OCI-LY7 (cell line): Measurements from ENCODE around the gene HRAS. TPM values are rescaled to one million over a fixed set of nuclear protein-coding genes. Genes with fewer than 3 reads are reported as not detected.
A peak's percentile ranks its signal among the peaks of the same experiment; 100 is the strongest.

Source experiments
- BruUV-seq: library from RNA; stranded (reverse); fragments of 400-500 nt; replicated peaks from 2 replicates; lab custom pipeline; 2021; lab: Mats Ljungman, UMichigan
- CTCF ChIA-PET: fragments of 300-600 bp; sonication (Branson Sonifier 250); formaldehyde crosslinking; loops from one replicate; lab custom pipeline; 2022; ENCODE audit warnings: antibody characterized with exemption; ENCODE audit not compliant: unreplicated experiment; lab: Charles Lee
- POLR2A ChIA-PET: fragments of 300-600 bp; sonication (Branson Sonifier 250); formaldehyde crosslinking; loops from one replicate; lab custom pipeline; 2022; ENCODE audit warnings: antibody characterized with exemption; lab: Charles Lee
- DNase-seq: peaks from one replicate; pipeline ENCODE4 v3.0.0-alpha.2; 2015; ENCODE audit warnings: low spot score
- H2AFZ ChIP-seq: fragments of 200-600 bp; sonication (generic), shearing (Covaris generic); 2 replicates; pipeline ENCODE4 v1.6.1; 2014; ENCODE audit warnings: mild to moderate bottlenecking, antibody characterized with exemption, low read length, moderate library complexity
- H3K27ac ChIP-seq: fragments of 200-600 bp; sonication (generic); 2 replicates; pipeline ENCODE4 v1.5.1; 2014; ENCODE audit warnings: mixed run types, low read depth, mild to moderate bottlenecking, moderate library complexity, low read length, inconsistent platforms; ENCODE audit not compliant: poor library complexity, severe bottlenecking
- H3K36me3 ChIP-seq: fragments of 200-600 bp; sonication (generic); 2 replicates; pipeline ENCODE4 v1.6.1; 2014; ENCODE audit warnings: mild to moderate bottlenecking, antibody characterized with exemption, low read length, moderate library complexity, mixed read lengths; ENCODE audit not compliant: insufficient read depth
- H3K4me1 ChIP-seq: fragments of 200-600 bp; sonication (generic); 2 replicates; pipeline ENCODE4 v1.5.1; 2014; ENCODE audit warnings: mild to moderate bottlenecking, low read length; ENCODE audit not compliant: insufficient read depth, poor library complexity, severe bottlenecking
- H3K4me2 ChIP-seq: fragments of 200-600 bp; sonication (generic); 2 replicates; pipeline ENCODE4 v1.6.1; 2014; ENCODE audit warnings: mild to moderate bottlenecking, low read length
- H3K4me3 ChIP-seq: fragments of 200-600 bp; sonication (generic); 2 replicates; pipeline ENCODE4 v1.5.1; 2014; ENCODE audit warnings: mild to moderate bottlenecking, low read depth, low read length; ENCODE audit not compliant: poor library complexity, severe bottlenecking
- H3K79me2 ChIP-seq: fragments of 200-600 bp; sonication (generic); 2 replicates; pipeline ENCODE4 v1.6.1; 2016; ENCODE audit warnings: low read depth, mild to moderate bottlenecking, low read length, moderate library complexity, mixed read lengths; ENCODE audit not compliant: insufficient read depth
- H3K9me2 ChIP-seq: fragments of 200-600 bp; sonication (generic); 2 replicates; pipeline ENCODE4 v1.6.1; 2016; ENCODE audit warnings: mild to moderate bottlenecking, low read length, mixed read lengths; ENCODE audit not compliant: insufficient read depth
- H3K9me3 ChIP-seq: fragments of 200-600 bp; sonication (generic); 2 replicates; pipeline ENCODE4 v1.6.1; 2014; ENCODE audit warnings: mild to moderate bottlenecking, mixed run types, low read length, mixed read lengths
- H4K20me1 ChIP-seq: fragments of 200-600 bp; sonication (generic); 2 replicates; pipeline ENCODE4 v1.6.1; 2014; ENCODE audit warnings: mild to moderate bottlenecking, antibody characterized with exemption, low read length, moderate library complexity, mixed read lengths; ENCODE audit not compliant: insufficient read depth
- CTCF ChIP-seq: fragments of 200-600 bp; sonication (generic); conservative IDR thresholded peaks from 2 replicates; pipeline ENCODE4 v1.5.1; 2014; ENCODE audit warnings: mild to moderate bottlenecking, antibody characterized with exemption, low read length, moderate library complexity, mixed read lengths
- EZH2phosphoT487 ChIP-seq: fragments of 200-600 bp; sonication (generic); IDR thresholded peaks from 2 replicates; pipeline ENCODE4 v1.6.1; 2018; ENCODE audit warnings: low read depth, borderline replicate concordance, mild to moderate bottlenecking, mixed run types, antibody characterized with exemption, low read length, moderate library complexity, mixed read lengths
- intact Hi-C: fragments of 100-400 bp; cut with micrococcal nuclease; formaldehyde crosslinking; loops from one replicate; pipeline ENCODE4 v1.10.0; 2022; ENCODE audit not compliant: unreplicated experiment
- total RNA-seq, 2 experiments: library from RNA; depleted of rRNA in 1 of 2; stranded (reverse); fragments of >200 nt in 1 of 2; shearing (Covaris generic) in 1 of 2; gene quantifications; 2 replicates each; pipeline ENCODE4 v1.2.3, GENCODE V29; 2014 to 2022

Gene HRAS
- total RNA-seq, 2 experiments from 2014 or later: 46.9 to 53.0 TPM

- Histone ChIP-seq H3K79me2 (no peaks in the 10 kb centered on the region), H3K36me3 (peaks cover 59% of the 10 kb centered on the region), H3K27ac (no peak overlapping the region), H3K4me1 (peaks cover 15% of the 10 kb centered on the region), H3K4me2 (no peak overlapping the region), H2AFZ (no peak overlapping the region), H3K9me3 (no peaks in the 10 kb centered on the region), H3K9me2 (no peaks in the 10 kb centered on the region), H4K20me1 (no peaks in the 10 kb centered on the region), H3K4me3 (no peak overlapping the region)
- intact Hi-C loops: no loop called here
- TF ChIP-seq EZH2phosphoT487: no peak
- no peak for TF ChIP-seq CTCF
- ChIA-PET CTCF (interaction anchor here (0.9 kb wide), 1 partner anchor 88 kb away, joined by 14 read pairs; no protein-coding TSS in a partner anchor), POLR2A (interaction anchor here (0.6 kb wide), 1 partner anchor 392 kb away, joined by 3 read pairs; no protein-coding TSS in a partner anchor)
- DNase-seq: no peak
- no TSS peak for BruUV-seq
These were observed 40.4 kb downstream of the HRAS start for GRCh38 chr11:494761-495536.

DNA sequence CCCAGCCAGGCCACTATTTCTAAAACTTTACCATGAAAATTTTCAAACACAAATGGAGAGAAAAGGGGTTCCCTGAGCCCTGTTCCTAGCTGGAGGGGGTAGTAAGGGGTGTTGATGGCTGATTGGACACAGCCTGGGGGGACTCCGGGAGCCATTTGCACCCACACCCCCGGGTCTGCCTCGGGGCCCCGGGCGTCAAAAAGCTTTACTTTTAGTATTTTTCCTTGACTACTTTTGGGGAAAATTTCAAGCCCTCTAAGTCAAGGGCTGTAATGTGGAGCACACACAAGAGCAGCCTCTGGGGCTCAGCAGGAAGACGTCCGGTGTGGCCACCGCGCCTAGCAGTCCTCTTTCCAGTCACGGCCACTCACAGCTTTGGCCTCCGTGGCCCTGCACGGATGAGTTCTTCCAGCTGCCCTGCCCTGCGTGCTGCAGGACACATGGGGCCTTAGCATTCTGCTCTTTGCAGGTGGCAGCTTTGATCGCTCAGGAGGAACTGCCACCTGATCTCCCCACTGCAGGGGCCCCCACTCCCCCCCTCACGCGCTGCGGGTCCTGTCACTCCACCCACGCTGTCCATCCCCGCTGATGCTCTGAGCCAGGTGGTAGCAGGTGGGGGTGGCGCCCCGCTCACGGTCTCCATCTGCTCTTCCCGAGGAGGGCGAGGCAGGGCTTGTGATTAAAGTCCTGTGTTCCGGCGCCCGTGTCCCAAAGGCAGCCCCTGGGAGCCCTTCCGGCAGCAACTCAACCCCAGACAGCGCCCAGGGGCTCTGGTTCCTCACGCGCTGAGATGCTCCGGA is 42.7 kb downstream of the HRAS start:
- TF ChIP-seq EZH2phosphoT487: no peak
- no peak for TF ChIP-seq CTCF
- H3K4me2 ChIP-seq: peak overlapping the region; percentile 49
- intact Hi-C loops: no loop called here
- H2AFZ ChIP-seq: no peak overlapping the region
- peak overlapping the region; percentile 47 for H3K27ac ChIP-seq
- ChIA-PET CTCF (no interaction called here), POLR2A (interaction anchor here (0.6 kb wide), 1 partner anchor 188 kb away, joined by 4 read pairs; no protein-coding TSS in a partner anchor)
- H4K20me1 ChIP-seq: no peaks in the 10 kb centered on the region
- DNase-seq: peak; percentile 75
- H3K4me1 ChIP-seq: peaks cover 15% of the 10 kb centered on the region
- no peak overlapping the region for H3K4me3 ChIP-seq
- no peaks in the 10 kb centered on the region for H3K9me2 ChIP-seq
- BruUV-seq: no TSS peak
- no peaks in the 10 kb centered on the region for H3K79me2 ChIP-seq
- H3K9me3 ChIP-seq: no peaks in the 10 kb centered on the region
- H3K36me3 ChIP-seq: peaks cover 36% of the 10 kb centered on the region
